Ecto neural progenitor cell (in vitro differentiated cells): ENCODE results near the gene FAM222A.

Experiments
- DNase-seq: peaks from one replicate; pipeline ENCODE4 v3.0.0-alpha.2; 2018; ENCODE audit warnings: low spot score

FAM222A gene

DNA sequence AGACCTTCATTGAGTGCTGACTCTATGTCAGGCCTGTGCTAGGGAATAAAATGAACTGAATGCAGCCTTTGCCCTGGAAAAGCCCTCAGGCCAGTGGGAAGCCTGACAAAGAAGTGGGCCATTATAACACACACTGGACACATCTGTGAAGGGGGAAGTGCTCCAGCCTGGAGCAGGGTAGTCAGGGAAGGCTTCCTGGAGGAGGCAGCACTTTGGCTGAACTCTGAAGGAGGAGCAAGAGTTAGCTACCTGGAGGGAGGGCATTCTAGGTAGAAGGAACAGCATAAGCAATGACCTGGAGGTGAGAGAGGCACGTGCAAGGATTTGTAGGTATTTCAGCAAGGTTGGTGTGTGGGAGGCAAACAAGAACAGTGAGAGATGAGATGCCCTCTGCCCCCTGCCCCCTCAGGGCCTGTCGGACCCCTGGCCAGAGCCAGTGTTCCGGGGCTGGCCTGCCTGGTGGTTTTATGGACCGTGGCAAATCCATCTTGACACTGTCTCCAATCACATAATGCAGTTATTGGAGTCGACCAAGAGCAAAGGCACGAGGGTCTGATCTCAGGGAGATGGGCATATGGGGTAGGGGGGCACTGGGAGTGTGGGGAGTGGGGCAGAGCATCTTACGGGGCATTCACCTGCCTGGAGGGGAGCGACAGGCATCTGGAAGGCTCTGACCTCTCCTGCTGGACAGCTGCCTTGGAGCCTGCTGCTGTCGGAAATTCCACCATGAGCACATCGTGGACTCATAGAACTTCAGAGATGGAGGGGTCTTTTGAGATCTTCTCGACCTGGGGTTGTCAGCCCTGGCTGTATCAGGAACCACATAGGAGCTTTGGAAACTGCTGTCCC, 2.7 kb upstream of the FAM222A start:
- peak; percentile 57 for DNase-seq

- peak; percentile 65 for DNase-seq
Measured at GRCh38 chr12:109711596-109712461, 1.8 kb upstream of the FAM222A start.

DNA sequence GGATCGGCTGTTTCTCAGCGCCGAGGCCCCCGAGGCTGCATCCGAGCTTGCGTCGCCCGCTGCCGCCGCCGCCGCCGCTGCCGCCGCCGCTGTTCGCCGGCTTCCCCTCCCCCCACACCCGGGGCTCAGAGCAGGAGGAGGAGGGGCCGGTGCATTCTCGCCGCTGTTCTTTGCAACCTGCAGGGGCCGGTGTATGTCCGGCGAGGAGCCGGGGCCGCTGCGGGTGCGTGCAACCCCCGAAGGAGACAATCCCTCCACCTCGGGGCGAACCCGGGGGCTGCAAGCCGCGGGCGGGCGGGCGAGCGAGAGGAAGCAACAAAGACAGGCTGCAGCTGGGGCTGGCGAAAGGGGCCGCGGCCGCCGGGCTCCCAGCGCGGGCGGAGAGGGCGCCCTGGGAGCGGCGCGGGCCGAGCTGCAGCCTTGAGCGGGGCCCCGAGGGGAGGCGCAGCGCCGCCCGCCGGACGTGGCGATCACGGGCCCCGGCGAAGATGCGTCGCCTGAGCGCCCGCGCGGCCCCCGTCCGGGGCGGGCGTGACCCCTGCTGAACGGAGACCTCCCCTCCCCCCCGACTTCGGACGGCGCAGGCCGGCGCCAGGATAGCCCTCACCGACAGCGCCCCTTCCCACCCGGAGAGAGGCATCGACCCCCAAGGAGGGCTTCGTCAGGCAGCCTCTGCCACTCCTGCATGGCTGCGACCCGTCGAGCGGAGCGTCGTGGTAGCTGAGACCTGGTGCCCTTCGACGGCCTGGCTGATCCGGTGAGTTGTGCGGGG, 702 bp downstream of the FAM222A start:
- peak; percentile 94 for DNase-seq

DNA sequence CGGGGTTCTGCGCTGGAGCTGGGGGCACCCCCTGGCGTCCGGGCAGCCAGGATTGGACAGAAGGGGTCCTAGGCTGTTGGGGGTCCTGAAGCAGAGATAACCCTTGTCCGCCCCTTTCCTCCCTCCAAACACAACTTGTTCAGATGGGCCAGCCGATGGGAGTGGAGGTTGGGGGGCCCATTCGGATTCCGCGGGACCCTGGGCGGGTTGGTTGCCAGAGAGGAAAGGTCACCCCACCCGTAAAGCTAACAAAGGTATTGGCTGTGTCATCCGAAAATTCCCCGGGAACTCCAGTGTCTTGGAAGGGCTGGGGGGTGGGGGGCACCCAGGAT, 1.3 kb downstream of the FAM222A start:
- DNase-seq, result no peak

GRCh38 chr12:109715310-109716091, 1.9 kb downstream of the FAM222A start:
- DNase-seq, result peak; percentile 71

DNA sequence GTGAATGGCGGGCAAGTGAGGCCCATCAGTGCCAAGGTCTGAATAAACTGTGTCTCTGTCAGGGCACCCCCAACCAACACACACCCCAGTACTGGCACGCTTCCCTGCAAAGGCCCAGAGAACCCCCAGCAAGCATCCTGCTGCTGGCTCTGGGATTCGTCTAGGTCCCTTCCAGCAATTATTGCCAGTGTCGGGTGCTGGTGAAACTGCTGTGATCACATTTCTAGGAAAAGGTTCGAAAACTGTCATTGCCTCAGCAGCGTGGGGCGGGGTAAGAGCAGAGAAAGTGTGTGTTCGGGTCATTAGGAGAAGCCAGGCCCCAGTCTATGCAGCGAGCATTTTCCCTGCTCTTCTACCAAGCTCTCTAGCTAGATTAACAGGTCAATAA, 2.5 kb downstream of the FAM222A start:
- DNase-seq, result no peak

GRCh38 chr12:109716512-109717389, 3.1 kb downstream of the FAM222A start:
- peak; percentile 60 for DNase-seq

- no peak for DNase-seq
Measured at GRCh38 chr12:109717390-109718357, 4.0 kb downstream of the FAM222A start.

DNA sequence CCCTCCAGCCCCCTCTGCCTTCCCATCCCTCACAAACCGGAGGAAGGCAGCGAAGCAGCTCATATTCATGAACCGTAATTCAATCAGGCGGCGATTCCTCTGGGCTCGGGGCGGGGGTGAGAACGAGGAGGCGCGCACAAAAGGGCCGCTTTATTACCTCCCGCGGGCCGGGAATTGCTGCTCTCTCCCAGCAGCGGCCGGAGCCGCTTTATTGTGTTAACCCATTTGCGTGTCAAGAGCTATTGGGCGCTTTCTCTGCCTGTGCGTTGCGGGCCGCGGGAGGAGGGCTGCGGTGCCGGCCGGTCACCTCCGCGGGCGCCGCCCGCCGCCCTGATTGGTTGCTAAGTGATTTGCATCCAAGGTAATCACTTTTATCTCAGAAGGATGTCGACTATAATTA, 4.8 kb downstream of the FAM222A start:
- DNase-seq, result peak; percentile 85

- DNase-seq, result peak; percentile 82
Measured at GRCh38 chr12:109719123-109720022, 5.7 kb downstream of the FAM222A start.

GRCh38 chr12:109720152-109720856, 6.7 kb downstream of the FAM222A start:
- peak; percentile 91 for DNase-seq

GRCh38 chr12:109720857-109721189, 7.2 kb downstream of the FAM222A start:
- no peak for DNase-seq

DNA sequence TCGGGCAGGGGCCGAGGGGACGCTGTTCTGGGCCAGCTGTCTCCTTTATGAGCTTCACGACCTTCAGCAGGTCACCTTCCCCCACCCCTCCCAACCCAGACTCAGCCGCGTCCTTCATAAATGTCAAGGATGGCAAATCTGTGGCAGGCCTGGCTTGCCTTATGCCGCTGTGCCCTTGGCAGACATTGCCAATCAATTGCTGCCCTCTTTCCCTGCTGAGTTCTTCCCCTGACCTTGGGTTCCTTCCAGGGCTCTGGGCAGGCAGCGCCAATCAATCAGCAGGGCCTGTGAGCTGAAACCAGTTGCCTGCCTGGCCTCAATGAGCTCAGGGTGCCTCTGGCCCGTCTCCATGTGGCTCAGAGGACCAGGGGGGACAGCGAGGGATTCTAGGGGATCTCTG, 7.7 kb downstream of the FAM222A start:
- DNase-seq, result no peak

- no peak for DNase-seq
Measured at GRCh38 chr12:109722022-109722720, 8.5 kb downstream of the FAM222A start.

DNA sequence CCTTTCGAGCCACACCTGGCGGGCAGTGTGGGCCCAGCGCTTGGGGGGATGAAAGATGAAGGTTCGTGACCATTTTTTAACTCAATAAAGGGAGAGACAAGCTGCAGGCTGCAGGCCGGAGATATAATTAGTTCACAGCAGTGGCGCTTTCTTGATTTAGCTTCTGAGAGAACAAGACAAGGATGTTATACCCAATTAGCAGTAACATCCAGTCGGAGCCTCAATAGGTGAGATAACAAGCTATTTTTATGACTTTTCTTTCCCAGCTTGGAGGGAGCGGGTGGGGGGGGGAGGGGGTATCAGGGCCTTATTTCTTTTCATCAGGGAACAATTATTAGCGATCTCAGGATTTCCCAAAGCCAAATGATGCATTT, 9.1 kb downstream of the FAM222A start:
- no peak for DNase-seq

DNA sequence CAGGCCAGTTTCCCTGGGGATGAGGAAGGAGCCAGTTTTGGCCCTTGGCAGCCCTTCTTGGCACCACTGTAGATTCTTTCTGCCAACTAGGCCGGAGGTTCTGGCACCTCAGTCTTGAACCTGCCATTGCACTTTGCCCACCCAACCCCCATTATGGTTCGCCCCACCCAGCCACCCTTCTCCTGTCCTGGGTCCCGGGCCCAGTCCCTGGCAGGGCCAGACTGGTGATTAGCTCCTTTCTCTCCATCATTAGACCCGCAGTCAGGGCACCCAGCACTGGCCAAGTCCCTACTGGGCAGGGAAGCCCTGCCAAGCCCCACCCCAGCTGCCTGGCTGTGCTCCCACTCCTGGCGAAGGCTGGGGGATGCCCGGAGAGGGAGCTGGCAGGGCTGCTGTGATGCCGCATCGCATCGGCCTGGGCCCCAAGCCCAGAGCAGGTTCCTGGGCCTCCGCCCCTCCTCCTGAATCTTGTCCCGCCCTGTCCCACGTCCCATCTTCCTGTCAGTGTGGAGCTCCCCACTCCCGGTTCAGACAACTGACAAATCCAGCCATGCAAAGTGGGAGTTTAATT, 9.8 kb downstream of the FAM222A start:
- no peak for DNase-seq

DNA sequence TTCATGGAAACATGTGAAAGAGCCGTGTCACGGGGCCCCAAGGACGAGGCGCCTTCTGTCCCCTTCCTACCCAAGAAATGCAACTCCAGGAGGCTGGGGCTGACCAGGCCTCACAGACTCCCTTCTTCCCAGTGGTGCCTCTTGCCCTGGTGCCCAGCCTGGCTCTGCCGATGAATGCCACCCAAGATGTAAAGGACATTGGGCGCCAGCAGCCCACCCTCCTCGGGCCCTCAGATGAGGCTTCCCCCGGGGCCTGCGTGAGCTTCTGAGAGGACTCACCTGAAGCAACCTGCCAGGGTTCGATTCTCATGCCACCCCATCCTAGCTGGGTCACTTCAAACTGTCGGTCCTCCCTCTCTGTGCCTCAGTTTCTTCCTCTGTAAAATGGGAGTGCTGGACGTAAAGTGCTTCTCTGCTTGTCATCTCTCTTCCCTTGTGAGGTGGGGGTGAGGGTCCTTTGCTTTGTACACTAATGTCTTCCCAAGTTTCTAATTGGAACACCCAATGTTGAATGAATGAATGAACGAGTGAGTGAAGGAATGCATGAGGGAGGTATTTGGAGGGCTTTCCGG, 10.8 kb downstream of the FAM222A start:
- no peak for DNase-seq
